GM10266 (cell line): ENCODE results near the gene PRIM1.

ENCODE experiments used
- DNase-seq: peaks from one replicate; pipeline ENCODE4 v3.0.0; 2012; ENCODE audit errors: extremely low spot score
- CTCF ChIP-seq: IDR thresholded peaks from 2 replicates; pipeline ENCODE4 v1.5.1; 2012; ENCODE audit warnings: mild to moderate bottlenecking, low read depth; ENCODE audit not compliant: control insufficient read depth, insufficient read depth; ENCODE audit errors: missing control alignments

The PRIM1 gene

DNA sequence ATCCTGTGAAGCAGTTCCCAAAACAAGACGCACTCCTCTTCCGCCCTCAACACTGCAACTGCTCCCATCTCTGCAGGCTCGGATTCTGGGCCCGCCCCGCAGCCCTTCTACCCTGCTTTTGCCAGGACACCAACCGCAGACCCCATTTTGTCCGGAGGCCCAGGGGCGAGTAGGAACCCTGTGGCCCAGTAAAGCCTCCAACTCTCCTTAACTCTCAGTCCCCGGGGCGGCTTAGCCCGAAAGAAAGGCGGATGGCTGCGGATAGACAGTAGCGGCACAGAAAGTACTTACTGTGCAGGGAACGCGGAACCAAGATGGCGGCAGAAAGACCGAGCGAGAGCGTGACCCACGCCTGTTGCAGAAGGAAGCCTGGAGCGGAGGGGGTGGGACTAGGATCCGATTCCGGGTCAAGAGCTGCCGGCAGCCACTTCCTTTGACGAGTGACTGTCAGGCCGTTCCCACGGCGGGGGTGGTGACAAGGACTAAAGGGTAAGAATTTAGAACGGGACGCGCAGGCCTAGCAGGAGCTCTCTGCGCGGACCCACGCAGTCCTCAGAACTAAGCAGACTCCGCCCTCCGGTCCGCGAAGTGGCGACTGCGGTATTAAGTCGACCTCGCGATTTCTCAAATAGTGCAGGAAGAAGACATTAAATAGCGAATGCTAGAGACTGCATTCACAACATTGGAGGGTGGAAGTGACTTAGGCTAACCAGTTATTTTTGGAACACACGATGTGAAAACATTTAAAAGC, 27.0 kb downstream of the PRIM1 start, which contains the start of gene NACA:
NACA (minus strand) TSS at position 328 of the 751 bp plus-strand sequence. CDS start 778 bp downstream, outside the sequence.
- peak; percentile 93 for DNase-seq
- TF ChIP-seq CTCF: no peak

DNA sequence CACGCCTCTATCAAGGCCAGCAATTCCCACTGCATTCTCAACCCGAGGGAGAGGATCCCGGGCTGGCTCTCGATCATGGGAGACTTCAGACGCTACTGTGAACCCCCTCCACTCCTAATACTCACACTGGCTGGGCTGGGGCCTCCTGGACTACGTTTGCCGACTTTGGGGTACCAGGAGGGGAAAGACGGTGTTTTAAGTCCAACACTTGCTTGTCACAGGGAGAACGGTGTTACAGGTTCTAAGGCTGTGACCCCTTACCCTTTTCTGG, 27.5 kb downstream of the PRIM1 start:
- TF ChIP-seq CTCF: no peak
- DNase-seq: no peak

DNA sequence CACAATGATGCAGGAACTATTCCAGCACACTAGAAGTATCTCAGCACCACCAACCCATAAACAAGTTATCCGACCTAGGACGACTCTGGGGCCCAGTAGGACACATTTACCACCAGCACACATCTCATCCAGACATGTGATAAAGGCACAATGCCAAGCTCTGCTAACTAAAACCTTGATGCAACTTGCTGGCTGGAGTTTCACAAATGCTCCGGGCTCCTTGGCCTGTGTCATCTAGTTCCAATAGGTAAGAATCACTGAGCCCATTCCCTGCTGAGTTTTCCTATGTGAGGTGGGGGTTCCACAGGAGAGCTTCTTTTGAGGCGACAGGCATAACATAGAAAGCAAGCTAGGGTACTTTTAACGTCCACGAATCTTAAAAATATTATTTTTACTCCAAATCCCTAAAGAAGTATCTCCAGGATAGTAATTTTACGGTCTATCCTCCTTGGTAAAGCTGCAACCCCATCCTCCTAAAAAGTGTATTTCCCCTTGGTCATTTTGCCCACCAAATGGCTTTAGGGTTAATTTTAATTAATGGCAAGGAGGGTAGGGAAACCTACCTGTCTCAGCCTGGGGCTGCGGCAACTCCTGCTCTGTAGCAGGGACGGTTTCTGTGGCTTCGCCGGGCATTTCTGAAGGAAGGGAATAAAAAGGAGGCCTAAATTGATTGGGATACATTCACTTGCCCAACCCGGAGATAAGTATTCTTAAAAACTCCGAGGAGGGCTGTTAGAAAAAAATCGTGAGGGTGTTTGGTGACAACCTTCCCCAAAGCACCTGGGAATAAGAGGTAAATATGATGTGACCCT, 28.0 kb downstream of the PRIM1 start:
- no peak for DNase-seq
- no peak for TF ChIP-seq CTCF

GRCh38 chr12:56723352-56723751, 28.8 kb downstream of the PRIM1 start:
- no peak for TF ChIP-seq CTCF

GRCh38 chr12:56722832-56723231, 29.3 kb downstream of the PRIM1 start:
- no peak for DNase-seq
- no peak for TF ChIP-seq CTCF

More at GRCh38 chr12:56723352-56723751, 28.8 kb downstream of the PRIM1 start:
- no peak for DNase-seq

- DNase-seq: no peak
These were observed 30.4 kb downstream of the PRIM1 start for GRCh38 chr12:56721721-56722120.

More at GRCh38 chr12:56721721-56722120, 30.4 kb downstream of the PRIM1 start:
- no peak for TF ChIP-seq CTCF
